K562 (cell line): ENCODE results near the gene ACAT2. TPM values are rescaled to one million over a fixed set of nuclear protein-coding genes. Genes with fewer than 3 reads are reported as not detected.

Experiments used
- ATF1 ChIP-seq, 2 experiments: fragments of 450-650 bp in 1 of 2; IDR thresholded peaks; 2 replicates each; pipeline ENCODE4 v1.6.1; 2016; ENCODE audit warnings: missing compliant biosample characterization in 1 of 2, missing genetic modification characterization in 1 of 2
- BCL6 ChIP-seq: fragments of 250-450 bp; sonication (Bioruptor Pico); IDR thresholded peaks from 2 replicates; pipeline ENCODE4 v1.4.0; 2020
- EZH2 ChIP-seq: IDR thresholded peaks from 2 replicates; pipeline ENCODE4 v1.6.1; 2012; ENCODE audit warnings: low read depth, mild to moderate bottlenecking, inconsistent platforms, low read length, borderline replicate concordance
- FOXJ2 ChIP-seq: fragments of 200-800 bp; sonication (Bioruptor generic); IDR thresholded peaks from 2 replicates; pipeline ENCODE4 v1.6.1; 2016; ENCODE audit warnings: missing genetic modification characterization, missing compliant biosample characterization
- GTF2E2 ChIP-seq: fragments of 200-800 bp; sonication (Bioruptor generic); IDR thresholded peaks from 2 replicates; pipeline ENCODE4 v1.6.1; 2016; ENCODE audit warnings: missing genetic modification characterization, missing compliant biosample characterization
- HDGF ChIP-seq: fragments of 450-650 bp; IDR thresholded peaks from 2 replicates; pipeline ENCODE4 v1.6.1; 2016
- IFI16 ChIP-seq: fragments of 250-450 bp; sonication (Bioruptor Pico); IDR thresholded peaks from 2 replicates; pipeline ENCODE4 v2.1.2; 2022; ENCODE audit warnings: mild to moderate bottlenecking, inconsistent platforms
- NR3C1 ChIP-seq: sonication (generic); formaldehyde crosslinking; IDR thresholded peaks from 2 replicates; pipeline ENCODE4 v1.8.1; 2022; ENCODE audit warnings: missing genetic modification reagents
- RFX1 ChIP-seq: fragments of 450-650 bp; IDR thresholded peaks from 2 replicates; pipeline ENCODE4 v1.6.1; 2016; ENCODE audit warnings: mild to moderate bottlenecking, moderate library complexity
- TAF9B ChIP-seq: fragments of 450-650 bp; IDR thresholded peaks from 2 replicates; pipeline ENCODE4 v1.6.1; 2018; ENCODE audit warnings: mild to moderate bottlenecking; ENCODE audit not compliant: partially characterized antibody
- TAL1 ChIP-seq: fragments of 450-650 bp; IDR thresholded peaks from 2 replicates; pipeline ENCODE4 v1.6.1; 2016; ENCODE audit warnings: mild to moderate bottlenecking
- TBL1XR1 ChIP-seq, 2 experiments: IDR thresholded peaks; 2 replicates each; pipeline ENCODE4 v1.6.1; 2012; ENCODE audit warnings: improper control_type of control experiment in 2 of 2, low read length in 2 of 2, mild to moderate bottlenecking in 1 of 2
- YY1 ChIP-seq, 3 experiments: IDR thresholded peaks; 2 replicates each; pipeline ENCODE4 v1.6.1; 2011; ENCODE audit warnings: low read length in 2 of 3, mild to moderate bottlenecking in 2 of 3, moderate library complexity in 2 of 3, borderline replicate concordance in 1 of 3, control low read depth in 1 of 3, low read depth in 1 of 3; ENCODE audit not compliant: insufficient read depth in 3 of 3, insufficient replicate concordance in 2 of 3, control insufficient read depth in 1 of 3, insufficient read length in 1 of 3; ENCODE audit errors: extremely low read depth in 1 of 3
- ZNF184 ChIP-seq: sonication (generic); formaldehyde crosslinking; IDR thresholded peaks from 2 replicates; pipeline ENCODE4 v1.5.0; 2020; ENCODE audit warnings: missing genetic modification reagents
- ZNF197 ChIP-seq: fragments of 200-800 bp; sonication (Bioruptor generic); IDR thresholded peaks from 2 replicates; pipeline ENCODE4 v1.6.1; 2016; ENCODE audit warnings: low read depth, missing genetic modification characterization, missing compliant biosample characterization
- ZNF561 ChIP-seq: fragments of 450-650 bp; formaldehyde crosslinking; conservative IDR thresholded peaks from 2 replicates; pipeline ENCODE4 v1.4.0; 2020; ENCODE audit warnings: mild to moderate bottlenecking, moderate library complexity
- ZNF785 ChIP-seq: fragments of 250-450 bp; sonication (Bioruptor Pico); IDR thresholded peaks from 2 replicates; pipeline ENCODE4 v1.4.0; 2020; ENCODE audit warnings: mild to moderate bottlenecking
- polyA plus RNA-seq, 8 experiments: library from polyadenylated mRNA; depleted of rRNA in 4 of 8; stranded (reverse) in 5 of 8; unstranded in 3 of 8; fragments of >200 nt; fragmentation: Nextera tagmentation in 2 of 8; fragmentation: Illumina TruSeq in 1 of 8; extraction: Ambion mirVana in 2 of 8; extraction: Trizol in 1 of 8; gene quantifications; 2 replicates each; pipeline versions ENCODE4 v1.2.1 to v1.2.3, GENCODE V29; 2011 to 2014; ENCODE audit warnings: inconsistent platforms in 1 of 8, missing spikeins in 1 of 8
- total RNA-seq, 7 experiments: library from RNA; depleted of rRNA in 6 of 7; stranded (reverse); fragments of >200 nt in 6 of 7; fragmentation: Illumina TruSeq in 2 of 7; extraction: Trizol in 2 of 7; gene quantifications; 2 replicates each; pipeline versions ENCODE4 v1.2.1 to v1.2.3, GENCODE V29; 2011 to 2021; ENCODE audit warnings: low replicate concordance in 1 of 7
- TF ChIP-seq, protein P1 (sequence below): sonication (generic); formaldehyde crosslinking; IDR thresholded peaks from 2 replicates; pipeline ENCODE4 v1.8.0; 2022; ENCODE audit warnings: mild to moderate bottlenecking, missing genetic modification reagents, borderline replicate concordance
- TF ChIP-seq, protein P2 (sequence below): sonication (generic); formaldehyde crosslinking; IDR thresholded peaks from 2 replicates; pipeline ENCODE4 v1.5.0; 2020; ENCODE audit warnings: missing genetic modification reagents
- TF ChIP-seq, protein P3 (sequence below): IDR thresholded peaks from 2 replicates; pipeline ENCODE4 v1.6.1; 2012; ENCODE audit warnings: low read depth, low read length, improper control_type of control experiment, borderline replicate concordance

The ACAT2 gene
- total and polyA plus RNA-seq, 9 of the 15 experiments (the other 6 are each of a cell fraction or from before 2014, with no cell fraction given) = 63.0 to 309 (median 144) TPM

DNA sequence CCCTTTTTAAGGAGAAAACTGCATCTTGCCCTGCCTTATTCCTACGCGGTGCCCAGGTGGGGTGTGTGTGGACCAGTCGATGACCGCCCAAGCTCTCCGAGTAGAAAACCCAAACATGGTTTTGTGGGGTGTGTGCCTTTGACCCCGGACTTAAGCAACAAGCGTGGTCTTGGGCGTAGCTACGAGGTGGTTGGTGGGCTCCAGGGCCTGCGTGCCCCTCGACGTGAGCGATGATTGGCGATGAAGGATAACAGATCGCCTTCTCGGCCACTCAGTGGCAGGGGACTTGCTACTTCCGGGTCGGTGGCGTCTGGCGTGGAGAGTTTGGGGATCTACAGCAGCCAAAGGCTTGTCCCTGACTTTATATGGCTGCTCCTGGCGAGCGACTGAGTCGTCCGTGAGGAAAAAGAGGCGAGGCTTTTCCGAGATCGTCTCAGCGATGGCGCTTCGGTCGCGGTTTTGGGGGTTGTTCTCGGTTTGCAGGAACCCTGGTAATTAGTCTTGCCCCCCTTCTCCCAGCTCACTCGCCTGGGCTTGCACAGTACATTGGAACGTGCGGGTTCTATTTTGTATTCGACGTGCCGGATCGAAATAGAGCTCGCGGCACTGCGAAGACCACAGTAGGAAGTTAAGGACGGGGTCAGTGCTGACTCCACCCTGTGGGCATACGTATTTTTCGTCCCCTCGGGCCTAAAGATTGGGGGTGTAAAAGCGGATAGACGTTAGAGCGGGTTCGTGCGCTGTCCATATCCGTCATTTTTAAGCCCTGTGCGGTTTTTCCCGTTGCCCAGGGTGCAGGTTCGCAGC, 28.5 kb downstream of the ACAT2 start, which contains the start of gene MRPL18 (continued):
- TF ChIP-seq, protein P1, sequence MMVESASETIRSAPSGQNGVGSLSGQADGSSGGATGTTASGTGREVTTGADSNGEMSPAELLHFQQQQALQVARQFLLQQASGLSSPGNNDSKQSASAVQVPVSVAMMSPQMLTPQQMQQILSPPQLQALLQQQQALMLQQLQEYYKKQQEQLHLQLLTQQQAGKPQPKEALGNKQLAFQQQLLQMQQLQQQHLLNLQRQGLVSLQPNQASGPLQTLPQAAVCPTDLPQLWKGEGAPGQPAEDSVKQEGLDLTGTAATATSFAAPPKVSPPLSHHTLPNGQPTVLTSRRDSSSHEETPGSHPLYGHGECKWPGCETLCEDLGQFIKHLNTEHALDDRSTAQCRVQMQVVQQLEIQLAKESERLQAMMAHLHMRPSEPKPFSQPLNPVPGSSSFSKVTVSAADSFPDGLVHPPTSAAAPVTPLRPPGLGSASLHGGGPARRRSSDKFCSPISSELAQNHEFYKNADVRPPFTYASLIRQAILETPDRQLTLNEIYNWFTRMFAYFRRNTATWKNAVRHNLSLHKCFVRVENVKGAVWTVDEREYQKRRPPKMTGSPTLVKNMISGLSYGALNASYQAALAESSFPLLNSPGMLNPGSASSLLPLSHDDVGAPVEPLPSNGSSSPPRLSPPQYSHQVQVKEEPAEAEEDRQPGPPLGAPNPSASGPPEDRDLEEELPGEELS (CRISPR knock-in tag) = 0 out of 2 replicates have a peak, but pooled peaks have one; percentile 51
- no peak for TF ChIP-seq TAF9B
- 0 out of 2 replicates have a peak, but pooled peaks have one; percentile 14 for TF ChIP-seq HDGF
- TF ChIP-seq ZNF184 = no peak
- 0 out of 4 replicates have a peak, but pooled peaks of 1 of the 2 experiments have one; percentile 27 for TF ChIP-seq TBL1XR1 (IDR thresholded peaks at IDR 0.05; ENCODE audit: low read length in 2 of 2)
- TF ChIP-seq, protein P2, sequence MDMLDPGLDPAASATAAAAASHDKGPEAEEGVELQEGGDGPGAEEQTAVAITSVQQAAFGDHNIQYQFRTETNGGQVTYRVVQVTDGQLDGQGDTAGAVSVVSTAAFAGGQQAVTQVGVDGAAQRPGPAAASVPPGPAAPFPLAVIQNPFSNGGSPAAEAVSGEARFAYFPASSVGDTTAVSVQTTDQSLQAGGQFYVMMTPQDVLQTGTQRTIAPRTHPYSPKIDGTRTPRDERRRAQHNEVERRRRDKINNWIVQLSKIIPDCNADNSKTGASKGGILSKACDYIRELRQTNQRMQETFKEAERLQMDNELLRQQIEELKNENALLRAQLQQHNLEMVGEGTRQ = no peak; the same call in 1 of the 2 replicates
- no peak for TF ChIP-seq TAL1
- TF ChIP-seq ATF1 (CRISPR knock-in tag; IDR thresholded peaks at IDR 0.05) = no peak
- peak; percentile 92 for TF ChIP-seq ATF1 (tag; IDR thresholded peaks at IDR 0.05)
- no peak for TF ChIP-seq ZNF197 (CRISPR knock-in tag)
- peak in 2 of 3 experiments; percentile 61 to 79 for TF ChIP-seq YY1 (IDR thresholded peaks at IDR 0.05; ENCODE audit: borderline replicate concordance in 1 of 3, control insufficient read depth in 1 of 3, extremely low read depth in 1 of 3, insufficient read depth in 3 of 3, insufficient read length in 1 of 3, insufficient replicate concordance in 2 of 3, low read depth in 1 of 3, low read length in 2 of 3)
- TF ChIP-seq IFI16 = no peak
- no peak; the same call in 1 of the 2 replicates for TF ChIP-seq GTF2E2 (tag)
- no peak for TF ChIP-seq EZH2
- no peak for TF ChIP-seq FOXJ2
- no peak for TF ChIP-seq ZNF785 (CRISPR knock-in tag)
- TF ChIP-seq, protein P3, sequence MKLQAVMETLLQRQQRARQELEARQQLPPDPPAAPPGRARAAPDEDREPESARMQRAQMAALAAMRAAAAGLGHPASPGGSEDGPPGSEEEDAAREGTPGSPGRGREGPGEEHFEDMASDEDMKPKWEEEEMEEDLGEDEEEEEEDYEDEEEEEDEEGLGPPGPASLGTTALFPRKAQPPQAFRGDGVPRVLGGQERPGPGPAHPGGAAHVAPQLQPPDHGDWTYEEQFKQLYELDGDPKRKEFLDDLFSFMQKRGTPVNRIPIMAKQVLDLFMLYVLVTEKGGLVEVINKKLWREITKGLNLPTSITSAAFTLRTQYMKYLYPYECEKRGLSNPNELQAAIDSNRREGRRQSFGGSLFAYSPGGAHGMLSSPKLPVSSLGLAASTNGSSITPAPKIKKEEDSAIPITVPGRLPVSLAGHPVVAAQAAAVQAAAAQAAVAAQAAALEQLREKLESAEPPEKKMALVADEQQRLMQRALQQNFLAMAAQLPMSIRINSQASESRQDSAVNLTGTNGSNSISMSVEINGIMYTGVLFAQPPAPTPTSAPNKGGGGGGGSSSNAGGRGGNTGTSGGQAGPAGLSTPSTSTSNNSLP = no peak
- no peak; the same call in 1 of the 2 replicates for TF ChIP-seq RFX1
- no peak for TF ChIP-seq BCL6 (CRISPR knock-in tag)
- no peak for TF ChIP-seq NR3C1 (CRISPR knock-in tag)
- TF ChIP-seq ZNF561 (CRISPR knock-in tag) = no peak
